HG03442 (cell line): ENCODE data around the gene SCNN1G.
"Not testable (repeated sequence)": the region's sequence is repeated elsewhere in the genome, so short reads cannot be mapped to it uniquely, and the experiment has no call there.

Experiments used
- ATAC-seq: cut with Tn5 transposase; IDR thresholded peaks from one replicate; pipeline ENCODE4 v1.9.1; 2021; ENCODE audit warnings: mild to moderate bottlenecking, moderate library complexity; ENCODE audit not compliant: unreplicated experiment

Gene SCNN1G, protein sequence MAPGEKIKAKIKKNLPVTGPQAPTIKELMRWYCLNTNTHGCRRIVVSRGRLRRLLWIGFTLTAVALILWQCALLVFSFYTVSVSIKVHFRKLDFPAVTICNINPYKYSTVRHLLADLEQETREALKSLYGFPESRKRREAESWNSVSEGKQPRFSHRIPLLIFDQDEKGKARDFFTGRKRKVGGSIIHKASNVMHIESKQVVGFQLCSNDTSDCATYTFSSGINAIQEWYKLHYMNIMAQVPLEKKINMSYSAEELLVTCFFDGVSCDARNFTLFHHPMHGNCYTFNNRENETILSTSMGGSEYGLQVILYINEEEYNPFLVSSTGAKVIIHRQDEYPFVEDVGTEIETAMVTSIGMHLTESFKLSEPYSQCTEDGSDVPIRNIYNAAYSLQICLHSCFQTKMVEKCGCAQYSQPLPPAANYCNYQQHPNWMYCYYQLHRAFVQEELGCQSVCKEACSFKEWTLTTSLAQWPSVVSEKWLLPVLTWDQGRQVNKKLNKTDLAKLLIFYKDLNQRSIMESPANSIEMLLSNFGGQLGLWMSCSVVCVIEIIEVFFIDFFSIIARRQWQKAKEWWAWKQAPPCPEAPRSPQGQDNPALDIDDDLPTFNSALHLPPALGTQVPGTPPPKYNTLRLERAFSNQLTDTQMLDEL

GRCh38 chr16:23182679-23183542, at the start of gene SCNN1G:
SCNN1G (plus strand) TSS chr16:23182745; CDS start chr16:23186272, 3,527 bp downstream.
- ATAC-seq = peak; percentile 22

DNA sequence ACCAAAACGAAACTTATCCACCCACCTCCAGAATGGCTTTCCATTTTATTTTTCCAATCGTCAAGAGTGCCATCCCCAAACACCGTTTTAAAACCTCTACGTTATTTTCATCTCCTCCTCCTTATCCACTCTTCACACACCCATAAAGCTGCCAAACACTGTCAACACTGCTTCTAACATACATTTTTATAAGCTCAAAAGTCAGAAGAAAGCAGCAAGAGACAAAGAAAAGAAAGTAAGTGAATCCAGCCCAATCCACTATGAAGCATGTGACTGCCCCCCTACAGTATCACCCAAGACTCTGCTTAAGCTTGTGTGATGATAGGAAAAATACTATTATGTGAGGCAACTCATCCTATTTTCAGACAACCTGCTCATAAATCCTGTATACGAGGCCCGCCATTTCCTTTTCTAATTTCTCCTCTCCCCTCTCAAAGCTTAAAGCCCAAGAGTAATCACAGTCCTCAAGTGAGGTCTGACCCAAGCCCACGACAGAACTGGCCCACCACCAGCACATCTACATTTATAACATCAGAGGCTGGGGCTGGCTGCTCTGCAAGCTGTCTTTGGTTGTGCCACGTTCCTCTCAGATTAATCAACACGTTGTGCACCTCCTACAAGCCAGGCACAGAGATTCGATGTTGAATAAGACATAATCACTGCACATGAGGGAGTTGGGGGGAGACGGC, 49.6 kb upstream of the SCNN1G start:
- no peak for ATAC-seq

DNA sequence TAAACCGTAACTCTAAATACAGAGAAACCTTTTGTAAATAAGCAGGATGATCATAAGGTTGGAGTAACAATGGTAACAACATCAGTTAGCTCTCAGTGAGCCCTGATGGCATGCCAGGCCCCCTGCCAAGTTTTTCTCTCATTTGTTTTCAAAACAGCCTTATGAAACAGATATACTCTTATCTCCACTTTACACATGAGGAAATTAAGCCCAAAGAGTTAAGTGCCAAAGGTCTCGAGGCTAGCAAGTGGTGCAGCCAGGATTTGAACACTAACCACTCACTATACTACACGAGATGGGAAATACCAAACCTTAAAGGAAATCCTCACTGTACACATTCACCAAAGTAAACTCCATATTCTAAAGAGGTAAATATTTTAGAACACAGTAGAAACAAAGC, 48.3 kb upstream of the SCNN1G start:
- no peak for ATAC-seq

- no peak for ATAC-seq
These were observed 45.3 kb upstream of the SCNN1G start for GRCh38 chr16:23137256-23137655.

DNA sequence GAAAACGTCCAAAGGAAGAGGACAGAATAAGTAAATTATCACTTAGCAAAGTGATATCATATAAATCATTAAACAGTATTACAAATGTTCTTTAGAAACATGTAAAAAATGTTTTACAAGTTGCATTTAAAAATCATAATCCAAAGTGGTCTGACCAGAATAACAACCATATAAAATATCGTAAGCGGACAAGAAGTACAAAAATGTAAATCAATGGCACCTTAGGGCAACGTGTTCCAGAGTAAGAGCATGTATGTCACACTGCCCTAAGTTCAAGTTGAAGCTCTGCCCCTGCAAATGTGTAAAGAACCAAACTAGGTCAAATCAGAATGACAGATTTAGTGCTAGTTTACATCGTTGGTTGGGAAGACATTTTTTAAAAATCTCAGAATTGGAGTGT, 44.7 kb upstream of the SCNN1G start:
- ATAC-seq = no peak

GRCh38 chr16:23140107-23140506, 42.4 kb upstream of the SCNN1G start:
- ATAC-seq = no peak

DNA sequence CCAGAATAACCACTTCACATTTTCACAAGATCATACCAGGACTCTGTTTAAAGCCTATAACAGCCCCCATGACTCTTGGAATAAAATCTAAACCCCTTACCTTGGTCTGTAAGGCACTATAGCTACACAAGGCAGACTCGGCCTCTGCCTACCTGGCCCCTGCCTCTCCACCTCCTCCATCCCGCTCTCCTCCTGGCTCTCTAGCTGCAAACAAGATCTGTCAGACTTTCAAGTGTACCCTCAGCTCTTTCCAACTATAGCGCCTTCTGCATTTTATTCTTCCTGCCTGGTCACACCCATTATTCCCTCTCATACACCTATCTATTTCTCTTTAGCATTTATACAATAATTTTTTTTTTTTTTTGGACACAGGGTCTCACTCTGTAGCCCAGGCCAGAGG, 41.5 kb upstream of the SCNN1G start:
- no peak for ATAC-seq

GRCh38 chr16:23141500-23141899, 41.0 kb upstream of the SCNN1G start:
- no peak for ATAC-seq

DNA sequence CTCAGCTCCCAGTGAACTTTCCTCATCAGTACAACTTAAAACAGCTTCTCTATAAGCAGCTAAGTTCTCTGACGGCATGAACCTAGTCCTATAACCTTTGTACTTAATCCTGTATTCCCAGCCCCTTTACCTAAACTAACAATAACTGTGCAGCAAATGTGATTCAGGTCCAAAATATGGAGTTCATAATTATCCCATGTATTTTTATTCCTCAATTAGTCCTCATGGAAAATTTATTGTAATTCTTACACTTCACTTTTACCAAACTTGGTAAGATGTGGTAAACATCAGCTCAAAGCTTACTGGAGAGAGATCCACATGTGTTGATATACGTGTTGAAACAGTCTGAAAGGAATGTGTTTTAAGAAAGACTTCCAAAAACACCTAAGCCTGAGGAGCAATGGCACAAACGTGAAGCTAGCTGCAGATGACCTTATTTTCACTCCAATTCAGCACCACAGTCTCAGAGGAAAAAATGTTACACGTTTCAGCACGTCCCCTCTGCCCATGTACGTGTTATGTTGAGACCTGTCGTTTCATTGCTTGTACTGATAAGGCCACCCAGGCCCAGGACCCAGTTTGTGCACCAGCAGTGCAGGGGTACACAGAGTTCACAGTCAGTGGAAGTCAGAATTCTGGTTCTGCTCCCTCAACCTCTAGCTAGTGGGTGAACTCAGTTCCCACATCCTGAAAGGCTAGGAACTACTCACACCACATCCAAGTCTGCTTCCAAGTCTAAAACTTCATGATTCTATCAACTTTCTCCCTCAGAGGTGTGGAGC, 40.4 kb upstream of the SCNN1G start:
- no peak for ATAC-seq

- ATAC-seq = no peak
These were observed 39.2 kb upstream of the SCNN1G start for GRCh38 chr16:23143391-23143790.

DNA sequence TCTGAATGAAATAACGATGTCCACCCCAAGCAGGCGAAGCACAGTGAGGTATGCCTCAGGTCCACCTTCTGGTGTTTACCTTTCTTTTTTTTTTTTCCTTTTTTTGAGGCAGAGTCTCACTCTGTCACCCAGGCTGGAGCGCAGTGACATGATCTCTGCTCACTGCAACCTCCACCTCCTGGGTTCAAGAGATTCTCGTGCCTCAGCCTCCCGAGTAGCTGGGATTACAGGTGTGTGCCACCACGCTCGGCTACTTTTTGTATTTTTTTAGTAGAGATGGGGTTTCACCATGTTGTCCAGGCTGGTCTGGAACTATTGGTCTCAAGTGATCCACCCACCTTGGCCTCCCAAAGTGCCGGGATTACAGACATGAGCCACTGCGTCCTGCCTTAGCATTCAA, 38.2 kb upstream of the SCNN1G start:
- not testable (repeated sequence) for ATAC-seq

GRCh38 chr16:23145186-23145585, 37.4 kb upstream of the SCNN1G start:
- no peak for ATAC-seq

- no peak for ATAC-seq
These were observed 36.9 kb upstream of the SCNN1G start for GRCh38 chr16:23145608-23146007.

- no peak for ATAC-seq
These were observed 35.5 kb upstream of the SCNN1G start for GRCh38 chr16:23146877-23147601.

- no peak for ATAC-seq
These were observed 34.9 kb upstream of the SCNN1G start for GRCh38 chr16:23147666-23148065.

DNA sequence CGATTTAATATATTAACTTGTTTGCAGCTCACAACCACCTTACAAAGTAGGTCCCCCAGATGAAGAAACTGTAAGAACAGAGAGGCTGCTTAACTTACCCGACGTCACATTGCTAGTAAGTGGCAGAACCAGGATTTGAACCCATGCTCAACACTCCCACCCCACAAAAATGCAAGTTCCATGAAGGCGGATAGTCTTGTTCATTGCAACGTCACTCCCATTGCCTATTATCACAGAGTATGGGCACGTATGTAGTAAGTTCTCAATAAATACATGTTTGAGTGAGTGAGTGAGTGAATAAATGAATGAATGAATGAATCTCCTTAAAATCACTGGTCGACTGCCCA, 34.4 kb upstream of the SCNN1G start:
- ATAC-seq = no peak

DNA sequence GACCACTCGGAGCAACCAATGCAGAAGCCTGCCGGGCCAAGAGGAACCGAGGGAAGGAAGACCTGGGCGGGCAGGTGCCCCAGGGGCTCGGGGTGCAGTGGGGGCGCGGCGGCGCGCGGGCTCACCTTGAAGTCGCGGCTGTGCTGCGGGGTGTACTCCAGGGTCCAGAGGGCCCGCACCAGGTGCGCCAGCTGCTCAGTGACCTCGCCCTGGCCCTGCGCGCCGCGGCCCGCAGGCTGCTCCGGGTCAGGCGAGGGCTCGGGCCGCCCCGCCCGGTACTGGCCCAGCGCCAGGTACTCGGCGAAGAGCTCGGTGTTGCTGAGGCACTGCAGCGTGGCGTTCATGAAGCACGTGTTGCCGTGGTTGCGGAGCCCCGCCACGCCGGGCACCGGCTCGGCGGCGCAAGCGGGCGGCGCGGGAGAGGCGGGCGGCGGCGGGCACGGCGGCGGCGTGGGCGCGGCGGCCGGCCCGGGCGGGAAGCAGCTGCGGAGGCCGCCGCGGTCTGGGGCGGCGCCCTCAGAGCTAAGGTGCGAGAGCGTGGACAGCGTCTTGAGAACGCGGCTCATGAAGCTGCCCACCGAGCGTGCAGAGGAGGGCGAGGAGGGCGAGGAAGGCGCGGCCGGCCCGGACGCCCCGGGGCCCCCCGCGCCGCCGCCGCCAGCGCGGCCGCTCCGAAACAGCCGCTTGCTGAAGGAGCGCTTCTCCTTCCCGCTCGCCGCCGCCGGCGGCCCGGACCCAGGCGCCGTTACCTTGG, 33.9 kb upstream of the SCNN1G start:
- peak; percentile 36 for ATAC-seq

DNA sequence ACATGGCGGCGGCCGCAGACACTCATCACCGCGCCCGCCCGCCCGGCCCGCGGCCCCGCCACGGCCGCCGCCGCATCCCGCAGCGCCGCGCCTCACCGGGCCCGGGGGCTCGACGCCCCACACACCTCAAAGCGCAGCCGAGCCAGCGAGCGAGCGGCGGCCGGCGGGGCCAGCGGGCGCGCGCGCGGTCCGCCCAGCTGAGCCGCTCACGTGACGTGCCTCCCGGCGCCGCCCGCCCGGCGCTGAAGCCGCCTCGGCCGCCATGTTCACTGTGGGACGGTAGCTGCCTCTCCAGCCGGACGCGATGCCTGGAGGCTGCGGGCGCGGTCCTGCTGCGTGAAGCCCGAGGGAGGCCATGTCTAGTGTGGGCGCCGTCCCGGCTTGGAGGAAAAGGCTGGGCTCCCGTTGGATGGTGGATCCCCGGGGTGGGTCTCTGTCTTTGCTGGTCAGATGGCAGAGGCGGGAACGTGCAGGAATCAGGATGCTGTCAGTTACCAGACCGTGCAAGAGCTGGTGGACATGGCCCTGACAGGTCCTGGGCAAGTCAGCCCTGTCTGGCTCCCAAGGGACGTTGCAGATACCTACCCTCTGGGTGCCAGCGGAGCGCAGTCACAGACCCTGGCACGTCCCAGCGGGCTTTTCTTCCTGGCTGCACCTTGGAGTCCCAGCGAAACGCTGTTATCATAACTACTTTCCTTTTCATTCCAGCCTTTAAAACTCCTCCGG, 33.1 kb upstream of the SCNN1G start, which contains the start of gene USP31:
TSS of gene USP31 (minus strand) at position 186 of the 726 bp plus-strand sequence. CDS start at position 4, 182 bp downstream.
- peak; percentile 89 for ATAC-seq
